ENCODE measurements around the gene DLG5. TPM values are rescaled to one million over a fixed set of nuclear protein-coding genes. Genes with fewer than 3 reads are reported as not detected.

The DLG5 gene
- total RNA-seq, 2 donors from 2014 or later = 26.1 to 47.5 TPM

DNA sequence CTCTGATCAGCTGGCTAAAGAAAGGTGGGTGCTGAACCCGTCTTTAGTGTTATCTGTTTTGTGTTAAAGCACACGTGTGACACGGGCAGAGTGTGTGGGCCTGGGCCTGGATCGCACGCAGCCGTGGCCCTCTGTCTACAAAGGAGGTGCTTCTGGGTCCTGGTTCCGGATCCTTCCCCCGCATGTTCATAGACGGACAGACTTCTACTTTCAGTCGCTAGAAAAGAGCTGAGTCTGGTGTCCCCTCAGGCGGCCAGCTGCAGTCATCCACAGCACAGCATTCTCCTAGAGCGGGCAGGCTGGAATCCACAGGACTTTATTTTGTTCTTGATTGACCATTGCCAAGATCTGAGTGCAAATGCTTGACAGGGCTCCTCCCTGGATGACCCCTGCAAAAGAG is 134.4 kb downstream of the DLG5 start:
- H3K36me3 ChIP-seq = no peaks in the 10 kb centered on the region
- no peak overlapping the region for H3K9ac ChIP-seq (ENCODE audit: low read depth in 2 of 2, low read length in 2 of 2)
- TF ChIP-seq, protein P1, sequence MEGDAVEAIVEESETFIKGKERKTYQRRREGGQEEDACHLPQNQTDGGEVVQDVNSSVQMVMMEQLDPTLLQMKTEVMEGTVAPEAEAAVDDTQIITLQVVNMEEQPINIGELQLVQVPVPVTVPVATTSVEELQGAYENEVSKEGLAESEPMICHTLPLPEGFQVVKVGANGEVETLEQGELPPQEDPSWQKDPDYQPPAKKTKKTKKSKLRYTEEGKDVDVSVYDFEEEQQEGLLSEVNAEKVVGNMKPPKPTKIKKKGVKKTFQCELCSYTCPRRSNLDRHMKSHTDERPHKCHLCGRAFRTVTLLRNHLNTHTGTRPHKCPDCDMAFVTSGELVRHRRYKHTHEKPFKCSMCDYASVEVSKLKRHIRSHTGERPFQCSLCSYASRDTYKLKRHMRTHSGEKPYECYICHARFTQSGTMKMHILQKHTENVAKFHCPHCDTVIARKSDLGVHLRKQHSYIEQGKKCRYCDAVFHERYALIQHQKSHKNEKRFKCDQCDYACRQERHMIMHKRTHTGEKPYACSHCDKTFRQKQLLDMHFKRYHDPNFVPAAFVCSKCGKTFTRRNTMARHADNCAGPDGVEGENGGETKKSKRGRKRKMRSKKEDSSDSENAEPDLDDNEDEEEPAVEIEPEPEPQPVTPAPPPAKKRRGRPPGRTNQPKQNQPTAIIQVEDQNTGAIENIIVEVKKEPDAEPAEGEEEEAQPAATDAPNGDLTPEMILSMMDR (IDR thresholded peaks at IDR 0.05) = no peak
- intact Hi-C loops (cut with DNase I) = no loop called here
- DNase-seq = no peak
- H3K4me3 ChIP-seq = no peak overlapping the region
- H3K27ac ChIP-seq = no peak overlapping the region
- H3K9me3 ChIP-seq = no peaks in the 10 kb centered on the region
- H3K27me3 ChIP-seq = no peaks in the 10 kb centered on the region
- no peaks in the 10 kb centered on the region for H3K4me1 ChIP-seq

DNA sequence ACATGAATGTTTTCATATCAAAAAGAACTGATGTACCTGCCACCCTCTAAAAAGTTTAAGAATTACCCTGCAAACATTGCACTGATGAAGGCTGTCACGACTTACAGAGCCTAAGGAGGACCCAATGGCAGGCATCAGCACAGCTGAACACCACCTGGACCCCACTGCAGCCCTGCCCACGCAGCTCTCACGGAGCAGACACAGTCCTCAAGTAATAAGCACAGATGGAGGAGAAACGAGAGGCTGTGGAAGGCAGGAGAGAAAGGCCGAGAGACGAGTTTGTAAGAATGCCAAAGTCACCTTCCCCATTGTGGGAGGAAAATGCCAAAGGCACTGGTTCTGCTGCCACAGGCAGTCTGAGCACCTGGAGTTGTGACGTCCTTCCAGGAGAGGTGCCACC is 135.0 kb downstream of the DLG5 start:
- Histone ChIP-seq H3K4me3 (no peak overlapping the region), H3K27me3 (no peaks in the 10 kb centered on the region), H3K4me1 (no peaks in the 10 kb centered on the region), H3K9me3 (no peaks in the 10 kb centered on the region), H3K9ac (ENCODE audit: low read depth in 2 of 2, low read length in 2 of 2) (no peak overlapping the region), H3K27ac (no peak overlapping the region), H3K36me3 (no peaks in the 10 kb centered on the region)
- TF ChIP-seq, protein P1 (IDR thresholded peaks at IDR 0.05) = no peak
- no peak for DNase-seq
- intact Hi-C loops (cut with DNase I) = no loop called here

DNA sequence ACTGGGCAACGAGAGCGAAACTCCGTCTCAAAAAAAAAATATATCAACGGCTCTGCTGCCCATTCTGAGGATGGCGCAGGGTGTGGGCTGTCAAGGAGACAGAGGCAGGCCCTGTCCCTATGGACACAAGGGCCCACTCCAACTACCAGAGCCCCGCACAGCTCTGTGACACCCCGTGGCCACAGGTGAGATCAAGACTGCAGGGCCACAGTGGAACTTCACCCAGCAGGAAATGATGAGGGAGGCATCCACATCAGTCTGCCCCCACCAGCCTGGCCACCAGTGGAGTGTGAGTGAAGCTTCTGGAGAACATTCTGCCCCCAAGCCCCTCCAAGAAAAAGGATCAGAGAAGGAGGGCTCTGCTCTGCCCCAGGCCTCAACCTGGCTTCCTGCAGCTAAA is 136.7 kb downstream of the DLG5 start:
- TF ChIP-seq, protein P1 (IDR thresholded peaks at IDR 0.05) = no peak
- H3K9ac ChIP-seq (ENCODE audit: low read depth in 2 of 2, low read length in 2 of 2) = no peak overlapping the region
- H3K4me3 ChIP-seq = no peak overlapping the region
- no peaks in the 10 kb centered on the region for H3K4me1 ChIP-seq
- no peaks in the 10 kb centered on the region for H3K9me3 ChIP-seq
- no peak for DNase-seq
- H3K27ac ChIP-seq = no peak overlapping the region
- intact Hi-C loops (cut with DNase I) = no loop called here
- H3K27me3 ChIP-seq = no peaks in the 10 kb centered on the region
- H3K36me3 ChIP-seq = no peaks in the 10 kb centered on the region

DNA sequence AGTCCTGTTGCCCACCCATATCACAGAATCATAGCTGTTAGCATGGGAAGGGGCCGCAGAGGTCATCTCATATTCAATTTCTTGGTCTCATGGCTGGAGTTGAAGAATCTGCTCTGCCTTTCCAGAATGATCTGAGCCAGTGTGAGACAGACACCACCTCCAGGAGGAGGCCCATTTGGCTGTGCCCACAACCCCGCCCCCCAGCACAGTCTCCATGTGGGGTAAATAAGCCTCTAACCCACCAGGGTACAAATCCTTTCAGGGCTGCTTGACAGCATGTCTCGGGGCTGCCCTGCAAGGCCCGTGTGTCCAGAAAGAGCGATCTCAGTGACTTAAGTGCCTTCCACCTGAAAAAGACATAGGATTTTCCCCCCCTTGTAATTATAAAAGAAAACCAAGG is 137.5 kb downstream of the DLG5 start:
- no peaks in the 10 kb centered on the region for H3K27me3 ChIP-seq
- DNase-seq = no peak
- H3K9ac ChIP-seq (ENCODE audit: low read depth in 2 of 2, low read length in 2 of 2) = no peak overlapping the region
- H3K36me3 ChIP-seq = no peaks in the 10 kb centered on the region
- H3K4me3 ChIP-seq = no peak overlapping the region
- TF ChIP-seq, protein P1 (IDR thresholded peaks at IDR 0.05) = no peak
- intact Hi-C loops (cut with DNase I) = no loop called here
- H3K4me1 ChIP-seq = no peaks in the 10 kb centered on the region
- no peaks in the 10 kb centered on the region for H3K9me3 ChIP-seq
- H3K27ac ChIP-seq = no peak overlapping the region

DNA sequence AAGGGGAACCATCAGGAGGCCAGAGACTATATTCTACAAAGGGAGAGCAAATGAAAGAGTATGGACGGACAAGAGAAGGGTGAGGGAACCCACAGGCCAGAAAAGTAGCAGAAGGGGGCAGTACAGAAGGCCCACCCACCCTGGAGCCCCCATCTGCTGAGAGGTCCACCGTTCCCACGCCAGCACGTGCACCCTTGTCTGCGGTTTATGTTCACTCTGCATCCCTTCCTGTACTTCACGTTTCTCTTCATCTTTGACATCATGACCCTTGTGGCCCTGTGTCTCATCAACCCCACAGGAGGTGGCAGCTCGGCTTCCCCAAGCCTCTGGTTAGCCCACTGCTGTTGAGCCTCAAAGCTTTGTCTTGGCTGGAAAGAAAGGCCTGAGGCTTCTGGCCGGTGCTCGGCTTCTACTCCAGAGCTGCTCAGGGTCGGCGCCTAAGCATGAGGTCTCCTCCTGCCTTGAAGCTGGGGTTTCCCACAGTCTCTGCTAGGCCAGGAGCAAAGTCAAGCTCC is 138.0 kb downstream of the DLG5 start:
- no peak overlapping the region for H3K27ac ChIP-seq
- intact Hi-C loops (cut with DNase I) = no loop called here
- TF ChIP-seq, protein P1 (IDR thresholded peaks at IDR 0.05) = no peak
- H3K9ac ChIP-seq (ENCODE audit: low read depth in 2 of 2, low read length in 2 of 2) = no peak overlapping the region
- H3K36me3 ChIP-seq = no peaks in the 10 kb centered on the region
- no peaks in the 10 kb centered on the region for H3K4me1 ChIP-seq
- no peak for DNase-seq
- H3K9me3 ChIP-seq = no peaks in the 10 kb centered on the region
- H3K27me3 ChIP-seq = no peaks in the 10 kb centered on the region
- H3K4me3 ChIP-seq = no peak overlapping the region
